GM18520 (cell line): Measurements from ENCODE around the gene RFC4.

Experiments
- ATAC-seq: cut with Tn5 transposase; IDR thresholded peaks from one replicate; pipeline ENCODE4 v1.9.1; 2021; ENCODE audit not compliant: unreplicated experiment

Gene RFC4

DNA sequence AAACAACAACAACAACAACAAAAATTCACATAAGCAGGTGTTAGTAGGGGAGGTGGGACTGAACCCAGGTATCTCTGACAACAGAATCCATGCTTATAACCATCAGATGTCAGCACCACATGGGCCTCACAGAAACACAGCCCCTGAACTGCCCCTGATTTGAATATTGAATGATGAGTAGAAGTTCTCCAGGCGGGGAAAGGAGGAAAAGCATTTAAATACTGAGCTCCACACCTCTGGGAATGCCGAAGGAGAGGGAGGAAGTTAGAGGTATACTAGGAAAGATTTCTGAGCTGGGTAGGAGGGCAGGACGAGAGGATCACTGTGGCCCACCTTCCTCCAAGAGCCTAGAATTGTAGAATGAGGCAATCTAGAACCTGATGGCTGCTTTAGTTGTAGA is 54.8 kb downstream of the RFC4 start:
- no peak for ATAC-seq

DNA sequence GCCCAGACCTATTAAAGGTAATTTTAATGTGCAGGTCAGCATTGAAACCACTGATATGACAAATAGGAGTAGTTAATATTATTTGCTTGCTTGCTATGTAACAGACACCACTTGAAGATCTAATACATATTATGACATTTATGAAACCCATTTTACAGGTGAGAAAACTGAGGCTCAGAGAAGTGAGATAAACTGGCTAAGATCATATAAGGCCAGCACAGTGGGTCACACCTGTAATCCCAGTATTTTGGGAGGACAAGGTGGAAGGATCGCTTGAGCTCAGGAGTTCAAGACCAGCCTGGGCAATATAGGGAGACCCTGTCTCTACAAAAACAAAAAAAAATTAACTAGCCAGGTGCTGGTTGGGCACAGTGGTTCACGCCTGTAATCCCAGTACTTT is 56.0 kb downstream of the RFC4 start:
- ATAC-seq, result no peak

DNA sequence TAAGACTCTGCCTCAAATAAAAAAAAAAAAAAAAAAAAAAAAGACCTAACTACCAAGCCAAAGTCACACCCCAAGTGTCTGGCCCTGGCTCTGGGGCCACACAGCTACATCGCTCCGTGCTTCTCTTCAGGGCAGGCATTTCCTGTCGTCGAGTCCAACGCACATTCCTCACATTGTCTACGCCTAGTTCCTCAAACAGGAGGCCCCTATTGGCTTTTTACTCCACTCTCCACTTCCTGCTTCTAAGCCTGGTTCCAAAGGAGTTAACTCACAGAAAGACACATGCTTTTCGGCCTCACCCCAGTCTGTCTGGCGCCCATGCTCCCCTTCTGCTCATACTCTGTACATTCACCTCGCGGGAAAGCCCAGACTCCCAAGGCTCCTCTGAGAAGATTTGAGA is 60.3 kb downstream of the RFC4 start:
- ATAC-seq, result no peak

DNA sequence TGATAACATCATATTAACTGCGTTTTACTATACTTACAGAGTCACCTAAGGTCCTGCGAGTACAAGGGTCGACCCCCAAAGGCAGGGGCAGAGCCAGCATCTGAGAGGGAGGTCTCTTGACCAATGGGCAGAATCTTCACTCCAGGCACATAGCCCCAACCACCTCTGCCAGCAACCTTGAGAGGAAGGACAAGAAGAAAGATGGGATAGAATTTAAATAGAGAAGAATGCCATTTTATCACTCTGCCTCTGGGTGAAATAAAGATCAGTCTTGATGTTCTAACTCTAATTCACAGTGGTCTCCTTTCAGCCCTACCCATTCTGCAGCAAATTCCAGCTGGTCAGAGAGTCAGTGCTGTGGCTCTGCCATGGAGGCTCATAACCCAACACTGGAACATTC is 62.6 kb downstream of the RFC4 start:
- no peak for ATAC-seq

DNA sequence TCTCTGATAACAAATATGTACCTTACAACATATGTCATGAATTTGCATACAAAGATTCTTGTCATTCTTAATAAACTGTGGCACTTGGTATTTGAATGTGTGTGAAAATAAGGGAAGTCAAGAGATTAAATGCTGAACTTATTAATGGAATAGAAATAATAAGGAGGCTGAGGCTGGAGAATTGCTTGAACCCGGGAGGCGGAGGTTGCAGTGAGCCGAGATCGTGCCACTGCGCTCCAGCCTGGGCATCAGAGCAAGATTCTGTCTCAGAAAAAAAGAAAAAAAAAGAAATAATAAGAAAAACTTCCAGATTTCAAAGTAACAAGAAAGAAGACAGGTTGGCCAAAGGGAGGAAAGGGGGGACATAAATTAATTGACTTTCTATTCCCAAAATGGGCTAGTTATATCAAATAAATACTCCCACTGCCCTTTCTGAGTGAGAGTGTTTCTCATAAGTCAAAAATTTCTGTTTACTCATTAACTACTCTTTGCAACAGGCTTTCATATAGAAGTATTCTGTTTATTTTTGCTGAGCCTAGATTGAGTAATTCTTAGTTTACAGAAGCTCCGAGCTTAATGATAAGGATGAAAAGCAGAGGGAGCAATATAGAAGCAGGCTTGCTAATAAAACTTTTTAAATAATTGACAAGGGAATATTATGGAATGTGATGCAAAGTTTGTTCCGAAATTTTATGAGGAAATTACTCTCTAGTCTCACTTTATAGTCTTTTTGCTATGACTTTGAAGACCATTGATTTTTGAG is 63.5 kb downstream of the RFC4 start:
- no peak for ATAC-seq
